ENCODE data around the gene HILPDA. TPM values are rescaled to one million over a fixed set of nuclear protein-coding genes. Genes with fewer than 3 reads are reported as not detected.
"Not testable (repeated sequence)": the region's sequence is repeated elsewhere in the genome, so short reads cannot be mapped to it uniquely, and the experiment has no call there.

The HILPDA gene
- total and polyA plus RNA-seq, 7 donors: 1.9 to 9.7 (median 4.1) TPM

GRCh38 chr7:128452552-128452951 lies 3.1 kb upstream of the HILPDA start:
- peaks cover 26% of the 10 kb centered on the region for H3K4me1 ChIP-seq
- no peaks in the 10 kb centered on the region for H3K9me3 ChIP-seq
- no peak for DNase-seq
- H3K36me3 ChIP-seq (ENCODE audit: insufficient read depth in 1 of 2, low read depth in 1 of 2): peaks cover 2 to 3% of the 10 kb centered on the region in 2 donors
- TF ChIP-seq, protein P1, sequence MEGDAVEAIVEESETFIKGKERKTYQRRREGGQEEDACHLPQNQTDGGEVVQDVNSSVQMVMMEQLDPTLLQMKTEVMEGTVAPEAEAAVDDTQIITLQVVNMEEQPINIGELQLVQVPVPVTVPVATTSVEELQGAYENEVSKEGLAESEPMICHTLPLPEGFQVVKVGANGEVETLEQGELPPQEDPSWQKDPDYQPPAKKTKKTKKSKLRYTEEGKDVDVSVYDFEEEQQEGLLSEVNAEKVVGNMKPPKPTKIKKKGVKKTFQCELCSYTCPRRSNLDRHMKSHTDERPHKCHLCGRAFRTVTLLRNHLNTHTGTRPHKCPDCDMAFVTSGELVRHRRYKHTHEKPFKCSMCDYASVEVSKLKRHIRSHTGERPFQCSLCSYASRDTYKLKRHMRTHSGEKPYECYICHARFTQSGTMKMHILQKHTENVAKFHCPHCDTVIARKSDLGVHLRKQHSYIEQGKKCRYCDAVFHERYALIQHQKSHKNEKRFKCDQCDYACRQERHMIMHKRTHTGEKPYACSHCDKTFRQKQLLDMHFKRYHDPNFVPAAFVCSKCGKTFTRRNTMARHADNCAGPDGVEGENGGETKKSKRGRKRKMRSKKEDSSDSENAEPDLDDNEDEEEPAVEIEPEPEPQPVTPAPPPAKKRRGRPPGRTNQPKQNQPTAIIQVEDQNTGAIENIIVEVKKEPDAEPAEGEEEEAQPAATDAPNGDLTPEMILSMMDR (IDR thresholded peaks at IDR 0.05): no peak
- no peak for ATAC-seq
- no peak overlapping the region for H3K27ac ChIP-seq
- no peaks in the 10 kb centered on the region for H3K27me3 ChIP-seq (ENCODE audit: insufficient read depth in 3 of 3, low read length in 2 of 3)
- intact Hi-C loops (cut with DNase I): no loop called here
- no peak overlapping the region for H3K4me3 ChIP-seq
- WGBS, 3 donors: 71 to 82% (median 78%) methylated on average over 1 of the region's 1 CpG

GRCh38 chr7:128453836-128454804 lies 1.6 kb upstream of the HILPDA start:
- WGBS, 3 donors: 9 to 16% (median 16%) methylated on average over 23 of the region's 23 CpGs
- DNase-seq (peak; percentile 87 to 89), ATAC-seq (peak; percentile 36 to 72 (median 54))
- H3K4me1 ChIP-seq: peaks cover 27% of the 10 kb centered on the region
- H3K27me3 ChIP-seq (ENCODE audit: insufficient read depth in 3 of 3, low read length in 2 of 3): no peaks in the 10 kb centered on the region
- peak overlapping the region; percentile 88 for H3K27ac ChIP-seq
- TF ChIP-seq, protein P1 (IDR thresholded peaks at IDR 0.05): no peak
- peak overlapping the region; percentile 94 for H3K4me3 ChIP-seq
- no peaks in the 10 kb centered on the region for H3K9me3 ChIP-seq
- intact Hi-C loops (cut with DNase I): no loop called here
- H3K36me3 ChIP-seq (ENCODE audit: insufficient read depth in 1 of 2, low read depth in 1 of 2): peaks cover 4 to 12% of the 10 kb centered on the region in 2 donors

DNA sequence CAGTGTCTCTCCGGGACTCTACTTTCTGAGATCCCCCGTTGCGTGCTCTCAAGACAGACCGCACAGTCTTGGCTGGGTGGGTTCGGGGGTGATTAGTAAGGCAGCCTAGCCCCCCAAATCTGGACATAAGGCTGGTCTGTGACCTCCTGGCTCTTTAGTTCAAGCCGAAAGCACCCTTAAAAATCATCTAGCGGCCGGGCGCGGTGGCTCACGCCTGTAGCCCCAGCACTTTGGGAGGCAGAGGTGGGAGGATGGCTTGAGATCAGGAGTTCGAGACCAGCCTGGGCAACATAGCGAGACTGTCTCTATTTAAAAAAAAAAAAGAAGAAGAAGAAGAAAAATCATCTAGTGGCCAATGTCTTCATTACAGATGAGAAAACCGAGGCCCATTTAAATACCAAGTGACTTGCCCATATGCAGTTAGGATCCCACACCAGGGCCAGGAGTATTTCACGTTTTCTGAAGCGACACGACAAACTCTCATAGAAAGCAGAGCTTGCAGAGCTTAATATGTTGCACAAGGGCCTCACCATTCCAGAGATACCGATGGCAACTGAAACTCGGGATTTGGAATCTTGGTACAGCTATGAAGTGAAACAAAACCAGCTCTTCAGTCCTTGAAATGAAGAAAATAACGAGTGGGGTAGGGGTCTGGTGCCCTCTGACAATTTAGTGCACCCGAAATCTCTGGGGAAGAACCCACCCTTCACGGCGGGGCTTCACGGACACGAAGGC lies 703 bp upstream of the HILPDA start:
- DNase-seq (no peak), ATAC-seq (peak in 2 of 4 donors; percentile 4 to 11)
- Histone ChIP-seq H3K4me3 (peak overlapping the region; percentile 94), H3K9me3 (no peaks in the 10 kb centered on the region), H3K4me1 (peaks cover 33% of the 10 kb centered on the region), H3K27ac (peak overlapping the region; percentile 88), H3K27me3 (ENCODE audit: insufficient read depth in 3 of 3, low read length in 2 of 3) (no peaks in the 10 kb centered on the region), H3K36me3 (ENCODE audit: insufficient read depth in 1 of 2, low read depth in 1 of 2) (peaks cover 4 to 12% of the 10 kb centered on the region in 2 donors)
- TF ChIP-seq, protein P1 (IDR thresholded peaks at IDR 0.05): no peak
- 46 to 50% (median 47%) methylated on average over 25 of the region's 25 CpGs for WGBS, 3 donors
- intact Hi-C loops (cut with DNase I): no loop called here

DNA sequence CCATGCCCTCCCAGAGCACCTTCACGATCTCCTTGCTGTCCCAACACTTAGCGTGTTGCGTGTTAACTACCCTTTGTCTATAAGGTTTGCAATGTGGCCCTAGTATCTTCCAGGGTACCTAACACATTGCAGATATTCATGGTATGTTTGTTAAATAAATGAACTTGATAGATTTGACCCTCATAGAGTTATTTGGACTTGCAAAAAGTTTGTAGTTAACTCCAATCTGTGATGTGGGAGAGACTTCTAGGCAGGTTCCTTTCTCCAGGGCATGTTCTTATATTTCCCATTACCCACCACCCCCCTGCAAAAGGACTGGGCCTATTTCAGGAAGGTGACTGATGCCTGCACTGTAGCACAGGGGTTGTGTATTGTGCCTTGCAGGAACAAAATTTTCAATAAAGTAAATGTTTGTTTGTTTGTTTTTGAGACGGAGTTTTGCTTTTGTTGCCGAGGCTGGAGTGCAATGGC lies 612 bp downstream of the HILPDA start:
- Histone ChIP-seq H3K27ac (peak overlapping the region; percentile 88), H3K27me3 (ENCODE audit: insufficient read depth in 3 of 3, low read length in 2 of 3) (no peaks in the 10 kb centered on the region), H3K36me3 (ENCODE audit: insufficient read depth in 1 of 2, low read depth in 1 of 2) (peaks cover 4 to 12% of the 10 kb centered on the region in 2 donors), H3K4me1 (peaks cover 33% of the 10 kb centered on the region), H3K4me3 (peak overlapping the region; percentile 94), H3K9me3 (no peaks in the 10 kb centered on the region)
- intact Hi-C loops (cut with DNase I): no loop called here
- peak in 2 of 4 donors; percentile 39 to 56 for ATAC-seq
- WGBS, 3 donors: 6 to 10% (median 8%) methylated on average over 5 of the region's 5 CpGs
- TF ChIP-seq, protein P1 (IDR thresholded peaks at IDR 0.05): no peak
- DNase-seq: no peak

GRCh38 chr7:128457385-128457784 lies 1.7 kb downstream of the HILPDA start:
- H3K27ac ChIP-seq; H3K9me3 ChIP-seq; H3K27me3 ChIP-seq (ENCODE audit: insufficient read depth in 3 of 3, low read length in 2 of 3); ATAC-seq; intact Hi-C loops (cut with DNase I); DNase-seq: not testable (repeated sequence)
- 88 to 93% (median 91%) methylated on average over 6 of the region's 6 CpGs for WGBS, 3 donors
- Histone ChIP-seq H3K4me3 (peak overlapping the region; percentile 94), H3K4me1 (peaks cover 33% of the 10 kb centered on the region), H3K36me3 (ENCODE audit: insufficient read depth in 1 of 2, low read depth in 1 of 2) (peaks cover 4 to 12% of the 10 kb centered on the region in 2 donors)

Data from psoas muscle (tissue), 8 donors.